Tibial nerve (tissue), 4 donors: ENCODE results near the gene EIF4H. TPM values are rescaled to one million over a fixed set of nuclear protein-coding genes. Genes with fewer than 3 reads are reported as not detected.
"Not testable (repeated sequence)": the region's sequence is repeated elsewhere in the genome, so short reads cannot be mapped to it uniquely, and the experiment has no call there.

Source experiments
- DNase-seq, 2 donors: peaks; one replicate each; pipeline ENCODE4 v3.0.0-alpha.2; 2019; ENCODE audit warnings: low spot score in 2 of 2
- H3K27ac ChIP-seq, 4 donors: fragments of 200-600 bp; sonication (generic) in 3 of 4; one replicate each; pipeline ENCODE4 v1.5.1; 2017 to 2019; ENCODE audit warnings: mild to moderate bottlenecking in 1 of 4
- H3K27me3 ChIP-seq, 2 donors: fragments of 200-600 bp; sonication (generic) in 1 of 2; one replicate each; pipeline versions ENCODE4 v1.5.1 to v1.6.0; 2017 to 2019
- H3K36me3 ChIP-seq, 3 donors: fragments of 200-600 bp; sonication (generic); one replicate each; pipeline ENCODE4 v1.5.1; 2018 to 2019
- H3K4me1 ChIP-seq, 4 donors: fragments of 200-600 bp; sonication (generic) in 3 of 4; one replicate each; pipeline ENCODE4 v1.5.1; 2017 to 2019
- H3K4me3 ChIP-seq, 4 donors: fragments of 200-600 bp; sonication (generic) in 3 of 4; one replicate each; pipeline ENCODE4 v1.5.1; 2017 to 2019; ENCODE audit warnings: mild to moderate bottlenecking in 1 of 4, moderate library complexity in 1 of 4
- H3K9me3 ChIP-seq, 4 donors: fragments of 200-600 bp; sonication (generic) in 3 of 4; one replicate each; pipeline ENCODE4 v1.5.1; 2017 to 2019
- CTCF ChIP-seq, 5 experiments: fragments of 200-600 bp in 3 of 5; fragments of 450-650 bp in 2 of 5; sonication (generic) in 3 of 5; IDR thresholded peaks; one replicate each; pipeline ENCODE4 v1.5.1; 2016 to 2019; ENCODE audit warnings: antibody characterized with exemption in 5 of 5, mild to moderate bottlenecking in 3 of 5, moderate library complexity in 2 of 5
- EP300 ChIP-seq, 2 donors: sonication (generic); formaldehyde crosslinking; IDR thresholded peaks; one replicate each; pipeline ENCODE4 v1.6.1; 2017; ENCODE audit warnings: antibody characterized with exemption in 2 of 2, mild to moderate bottlenecking in 1 of 2
- POLR2A ChIP-seq, 2 donors: fragments of 450-650 bp; IDR thresholded peaks; one replicate each; pipeline ENCODE4 v1.6.1; 2017; ENCODE audit warnings: antibody characterized with exemption in 2 of 2, mild to moderate bottlenecking in 2 of 2, moderate library complexity in 2 of 2
- WGBS, 2 donors: methylation state at CpG; one replicate each; pipeline ENCODE4 v1.1.5; 2018; 5-methylcytosine and 5-hydroxymethylcytosine counted together
- total RNA-seq, 4 donors: library from RNA; depleted of rRNA; stranded (reverse); fragments of >200 nt; gene quantifications; one replicate each; pipeline ENCODE4 v1.1.0, GENCODE V29; 2016

Gene EIF4H
- total RNA-seq, 4 donors from 2014 or later, result 184 to 211 (median 192) TPM

- WGBS, 2 donors, result 83% methylated on average over 19 of the region's 19 CpGs
- Histone ChIP-seq H3K27me3 (no peaks in the 10 kb centered on the region), H3K36me3 (peaks cover 0 to 31% (median 0%) of the 10 kb centered on the region in 3 donors), H3K4me1 (peaks cover 0 to 7% (median 2%) of the 10 kb centered on the region in 4 donors), H3K9me3 (no peaks in the 10 kb centered on the region), H3K4me3 (no peak overlapping the region), H3K27ac (no peak overlapping the region)
- no peak for TF ChIP-seq POLR2A (IDR thresholded peaks at IDR 0.05)
- no peak for TF ChIP-seq CTCF (IDR thresholded peaks at IDR 0.05)
- TF ChIP-seq EP300 (IDR thresholded peaks at IDR 0.05), result no peak
- peak in 1 of 2 donors; percentile 0 for DNase-seq
Observed at GRCh38 chr7:74199551-74200355, 25.6 kb downstream of the EIF4H start.

GRCh38 chr7:74202841-74203556, 28.8 kb downstream of the EIF4H start:
- peak in 1 of 2 donors; percentile 32 for DNase-seq
- Histone ChIP-seq H3K4me3 (no peak overlapping the region), H3K27me3 (no peaks in the 10 kb centered on the region), H3K36me3 (peaks cover 0 to 5% (median 0%) of the 10 kb centered on the region in 3 donors), H3K4me1 (peaks cover 0 to 10% (median 8%) of the 10 kb centered on the region in 4 donors), H3K9me3 (no peaks in the 10 kb centered on the region), H3K27ac (no peak overlapping the region)
- 44 to 46% methylated on average over 12 of the region's 12 CpGs for WGBS, 2 donors
- no peak for TF ChIP-seq POLR2A (IDR thresholded peaks at IDR 0.05)
- no peak for TF ChIP-seq EP300 (IDR thresholded peaks at IDR 0.05)
- peak; percentile 22 to 39 (median 31) for TF ChIP-seq CTCF (IDR thresholded peaks at IDR 0.05)

- Histone ChIP-seq H3K27ac (no peak overlapping the region), H3K36me3 (no peaks in the 10 kb centered on the region), H3K9me3 (no peaks in the 10 kb centered on the region), H3K4me1 (peaks cover 0 to 10% (median 8%) of the 10 kb centered on the region in 4 donors), H3K27me3 (no peaks in the 10 kb centered on the region), H3K4me3 (no peak overlapping the region)
- 83 to 88% methylated on average over 1 of the region's 1 CpG for WGBS, 2 donors
- no peak for TF ChIP-seq CTCF (IDR thresholded peaks at IDR 0.05)
- no peak for TF ChIP-seq POLR2A (IDR thresholded peaks at IDR 0.05)
- no peak for TF ChIP-seq EP300 (IDR thresholded peaks at IDR 0.05)
- DNase-seq, result no peak
Observed at GRCh38 chr7:74203956-74204618, 29.9 kb downstream of the EIF4H start.

GRCh38 chr7:74206052-74206451, 31.9 kb downstream of the EIF4H start:
- DNase-seq, H3K27me3 ChIP-seq, H3K9me3 ChIP-seq, H3K36me3 ChIP-seq, H3K27ac ChIP-seq, H3K4me3 ChIP-seq: not testable (repeated sequence)
- peaks cover 0 to 14% (median 8%) of the 10 kb centered on the region in 4 donors for H3K4me1 ChIP-seq
- WGBS, 2 donors, result 86 to 87% methylated on average over 10 of the region's 10 CpGs

- WGBS, 2 donors, result 13 to 18% methylated on average over 17 to 23 of the region's 23 CpGs
- Histone ChIP-seq H3K27me3 (no peaks in the 10 kb centered on the region), H3K9me3 (no peaks in the 10 kb centered on the region), H3K36me3 (no peaks in the 10 kb centered on the region), H3K27ac (no peak overlapping the region), H3K4me1 (peaks cover 0 to 14% (median 8%) of the 10 kb centered on the region in 4 donors), H3K4me3 (peak overlapping the region in 3 of 4 donors; percentile 1 to 32 (median 30))
- DNase-seq, result peak; percentile 82 to 90
- TF ChIP-seq EP300 (IDR thresholded peaks at IDR 0.05) (peak in 1 of 2 donors; percentile 28), POLR2A (IDR thresholded peaks at IDR 0.05) (no peak), CTCF (IDR thresholded peaks at IDR 0.05) (peak; percentile 94 to 99 (median 97))
Observed at GRCh38 chr7:74206589-74207120, 32.5 kb downstream of the EIF4H start.
